ENCODE measurements around the gene KCNRG.

DNA sequence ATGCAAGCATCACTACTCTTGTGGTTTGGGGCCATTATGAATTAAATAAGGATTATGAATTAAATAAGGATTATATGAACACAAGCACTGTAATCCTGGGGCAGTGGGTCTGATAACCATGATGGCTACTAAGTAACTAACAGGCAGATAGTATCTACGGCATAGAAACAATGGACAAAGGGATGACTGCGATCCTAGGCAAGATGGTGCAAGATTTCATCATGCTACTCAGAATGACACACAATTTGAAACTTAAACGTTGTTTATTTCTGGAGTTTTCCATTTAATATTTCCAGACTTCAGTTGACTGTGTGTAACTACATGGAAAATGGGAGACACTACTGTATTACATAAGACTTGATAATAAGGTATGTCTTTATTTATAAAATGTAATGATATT lies 15.1 kb downstream of the KCNRG start:
- TF ChIP-seq, protein P1, sequence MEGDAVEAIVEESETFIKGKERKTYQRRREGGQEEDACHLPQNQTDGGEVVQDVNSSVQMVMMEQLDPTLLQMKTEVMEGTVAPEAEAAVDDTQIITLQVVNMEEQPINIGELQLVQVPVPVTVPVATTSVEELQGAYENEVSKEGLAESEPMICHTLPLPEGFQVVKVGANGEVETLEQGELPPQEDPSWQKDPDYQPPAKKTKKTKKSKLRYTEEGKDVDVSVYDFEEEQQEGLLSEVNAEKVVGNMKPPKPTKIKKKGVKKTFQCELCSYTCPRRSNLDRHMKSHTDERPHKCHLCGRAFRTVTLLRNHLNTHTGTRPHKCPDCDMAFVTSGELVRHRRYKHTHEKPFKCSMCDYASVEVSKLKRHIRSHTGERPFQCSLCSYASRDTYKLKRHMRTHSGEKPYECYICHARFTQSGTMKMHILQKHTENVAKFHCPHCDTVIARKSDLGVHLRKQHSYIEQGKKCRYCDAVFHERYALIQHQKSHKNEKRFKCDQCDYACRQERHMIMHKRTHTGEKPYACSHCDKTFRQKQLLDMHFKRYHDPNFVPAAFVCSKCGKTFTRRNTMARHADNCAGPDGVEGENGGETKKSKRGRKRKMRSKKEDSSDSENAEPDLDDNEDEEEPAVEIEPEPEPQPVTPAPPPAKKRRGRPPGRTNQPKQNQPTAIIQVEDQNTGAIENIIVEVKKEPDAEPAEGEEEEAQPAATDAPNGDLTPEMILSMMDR (IDR thresholded peaks at IDR 0.05), result no peak
- TF ChIP-seq EP300 (IDR thresholded peaks at IDR 0.05) (no peak), POLR2AphosphoS5 (IDR thresholded peaks at IDR 0.05) (no peak), POLR2A (IDR thresholded peaks at IDR 0.05) (no peak)

Measured in sigmoid colon (tissue), 4 donors.